NB4 (cell line): Measurements from ENCODE around the gene MAP2K7.
A peak's percentile ranks its signal among the peaks of the same experiment; 100 is the strongest.

Experiments
- MYC ChIP-seq: IDR thresholded peaks from 2 replicates; pipeline ENCODE4 v1.6.1; 2011; ENCODE audit warnings: low read depth, low read length
- POLR2A ChIP-seq: IDR thresholded peaks from 2 replicates; pipeline ENCODE4 v1.6.1; 2011; ENCODE audit warnings: mild to moderate bottlenecking; ENCODE audit not compliant: insufficient read length; ENCODE audit errors: extremely low read depth
- TF ChIP-seq, protein P1 (sequence below): IDR thresholded peaks from one replicate; pipeline ENCODE4 v1.5.1; 2012; ENCODE audit warnings: low read depth, low read length
- TF ChIP-seq, protein P2 (sequence below): IDR thresholded peaks from 2 replicates; pipeline ENCODE4 v1.6.1; 2011; ENCODE audit warnings: low read depth, low read length

DNA sequence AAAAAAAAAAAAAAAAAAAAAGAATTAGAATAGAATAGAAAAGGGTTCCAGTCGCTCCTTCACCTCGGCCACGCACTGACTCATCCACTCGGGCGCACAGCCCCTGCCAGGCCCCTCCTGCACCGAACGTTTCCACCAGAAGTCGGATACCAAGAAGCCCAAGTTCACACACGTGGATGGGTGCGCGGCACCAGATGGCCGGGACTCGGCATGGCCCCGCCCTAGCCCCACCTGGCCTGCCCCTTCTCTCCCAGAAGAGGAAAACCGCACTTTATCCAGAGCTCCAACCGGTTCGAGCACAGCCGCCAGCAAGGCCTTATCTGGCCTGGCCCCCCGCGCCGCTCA is 35.4 kb upstream of the MAP2K7 start:
- TF ChIP-seq, protein P1, sequence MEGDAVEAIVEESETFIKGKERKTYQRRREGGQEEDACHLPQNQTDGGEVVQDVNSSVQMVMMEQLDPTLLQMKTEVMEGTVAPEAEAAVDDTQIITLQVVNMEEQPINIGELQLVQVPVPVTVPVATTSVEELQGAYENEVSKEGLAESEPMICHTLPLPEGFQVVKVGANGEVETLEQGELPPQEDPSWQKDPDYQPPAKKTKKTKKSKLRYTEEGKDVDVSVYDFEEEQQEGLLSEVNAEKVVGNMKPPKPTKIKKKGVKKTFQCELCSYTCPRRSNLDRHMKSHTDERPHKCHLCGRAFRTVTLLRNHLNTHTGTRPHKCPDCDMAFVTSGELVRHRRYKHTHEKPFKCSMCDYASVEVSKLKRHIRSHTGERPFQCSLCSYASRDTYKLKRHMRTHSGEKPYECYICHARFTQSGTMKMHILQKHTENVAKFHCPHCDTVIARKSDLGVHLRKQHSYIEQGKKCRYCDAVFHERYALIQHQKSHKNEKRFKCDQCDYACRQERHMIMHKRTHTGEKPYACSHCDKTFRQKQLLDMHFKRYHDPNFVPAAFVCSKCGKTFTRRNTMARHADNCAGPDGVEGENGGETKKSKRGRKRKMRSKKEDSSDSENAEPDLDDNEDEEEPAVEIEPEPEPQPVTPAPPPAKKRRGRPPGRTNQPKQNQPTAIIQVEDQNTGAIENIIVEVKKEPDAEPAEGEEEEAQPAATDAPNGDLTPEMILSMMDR, result no peak
- TF ChIP-seq POLR2A, result no peak
- TF ChIP-seq, protein P2, sequence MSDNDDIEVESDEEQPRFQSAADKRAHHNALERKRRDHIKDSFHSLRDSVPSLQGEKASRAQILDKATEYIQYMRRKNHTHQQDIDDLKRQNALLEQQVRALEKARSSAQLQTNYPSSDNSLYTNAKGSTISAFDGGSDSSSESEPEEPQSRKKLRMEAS, result peak; percentile 86
- TF ChIP-seq MYC, result peak; percentile 86
